ENCODE results near the gene DCST2. TPM values are rescaled to one million over a fixed set of nuclear protein-coding genes. Genes with fewer than 3 reads are reported as not detected.

Gene DCST2
- total and polyA plus RNA-seq, 10 of the 15 experiments (the other 5 are each of a cell fraction or from before 2014, with no cell fraction given) = 0.33 to 0.41 (median 0.36) TPM; not detected in 7

DNA sequence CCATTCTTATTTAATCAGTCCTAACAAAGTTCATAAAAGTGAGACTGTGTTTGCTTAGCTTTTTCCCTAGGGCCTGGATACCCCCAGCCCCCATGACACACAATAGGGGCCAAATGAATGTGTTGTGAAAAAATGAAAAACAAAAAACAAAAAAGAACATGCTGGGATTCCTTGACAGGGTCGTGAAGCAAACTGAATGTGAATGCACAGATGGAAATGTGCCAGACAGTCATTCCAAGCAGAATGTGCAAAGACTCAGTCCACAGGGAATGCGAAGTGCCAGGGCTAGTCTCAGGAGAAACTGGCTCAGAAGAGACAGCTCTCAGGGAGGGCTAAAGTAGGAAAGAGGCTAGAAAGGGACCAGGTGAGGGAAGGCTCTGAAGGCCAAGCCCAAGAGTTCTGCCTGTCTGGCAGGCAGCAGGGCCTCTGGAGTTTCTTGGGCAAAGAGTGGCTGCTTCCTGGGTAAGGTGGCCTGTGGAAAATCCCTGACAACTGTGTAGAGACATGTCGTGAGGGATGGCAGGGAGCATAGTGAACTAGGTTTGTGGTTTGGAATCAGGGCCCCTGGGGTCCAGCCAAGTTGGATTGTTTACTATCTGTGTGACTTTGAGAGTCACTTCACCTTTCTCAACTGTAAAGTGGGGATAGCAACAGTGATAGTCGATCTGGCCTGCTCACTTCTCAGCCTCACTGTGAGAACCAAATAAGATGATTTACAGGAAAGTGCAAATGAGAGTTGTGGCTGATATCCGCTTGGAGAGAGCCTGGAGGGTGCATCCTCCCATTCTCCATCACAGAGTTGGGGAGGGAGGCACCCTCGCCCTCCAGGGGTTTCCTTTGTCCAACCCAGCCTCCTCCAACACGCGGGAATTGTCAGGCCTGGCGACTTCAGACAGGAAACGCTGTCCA, 16.3 kb upstream of the DCST2 start:
- Histone ChIP-seq H2AFZ (ENCODE audit: control insufficient read depth, low read depth, low read length) (peak overlapping the region; percentile 92), H3K4me1 (ENCODE audit: control insufficient read depth, insufficient read depth, low read length) (peaks cover 13% of the 10 kb centered on the region), H3K36me3 (ENCODE audit: control insufficient read depth in 2 of 2, insufficient read depth in 2 of 2, low read length in 1 of 2) (no peaks in the 10 kb centered on the region), H3K9ac (ENCODE audit: control insufficient read depth, insufficient read depth, low read length) (peak overlapping the region; percentile 1; the same call in 1 of the 2 replicates), H4K20me1 (ENCODE audit: control insufficient read depth, insufficient read depth) (no peaks in the 10 kb centered on the region), H3K4me3 (0 out of 2 replicates have a peak overlapping the region, but pooled peaks have one; percentile 79), H3K27me3 (replicated peaks in 1 of 2; ENCODE audit: control insufficient read depth in 2 of 2, insufficient read depth in 2 of 2, low read length in 1 of 2) (no peaks in the 10 kb centered on the region), H3K27ac (ENCODE audit: control insufficient read depth, insufficient read depth) (peak overlapping the region; percentile 15; the same call in 1 of the 2 replicates), H3K79me2 (ENCODE audit: control insufficient read depth, insufficient read depth, low read length) (no peaks in the 10 kb centered on the region; the same call in 1 of the 2 replicates), H3K9me3 (replicated peaks; ENCODE audit: control insufficient read depth, insufficient read depth, low read length) (no peaks in the 10 kb centered on the region), H3K4me2 (ENCODE audit: control insufficient read depth, insufficient read depth) (peak overlapping the region; percentile 69)
- CTCF ChIA-PET = interaction anchor here (1.0 to 3.7 kb wide), 11 partner anchors 8 to 490 kb away, joined by 3 to 27 read pairs (median 9); partner anchors contain the start of genes EFNA3, LENEP and PMVK
- peak; percentile 62 for FAIRE-seq
- ATAC-seq = no peak
- SMC1A ChIA-PET (ENCODE audit: uncharacterized antibody, unreplicated experiment) = interaction anchor here (1.4 kb wide), 2 partner anchors 10 to 28 kb away, joined by 3 to 4 read pairs; no protein-coding TSS in a partner anchor
- POLR2A ChIA-PET = interaction anchor here (1.4 kb wide), 1 partner anchor 109 kb away, joined by 3 read pairs; no protein-coding TSS in a partner anchor
- BruUV-seq (replicated peaks) = no TSS peak
- 20% methylated on average over 8 of the region's 10 CpGs for WGBS (ENCODE audit: insufficient coverage, insufficient replicate concordance, low lambda C conversion rate, missing lambda C conversion rate)
- RAD21 ChIA-PET (ENCODE audit: unreplicated experiment) = interaction anchor here (1.2 to 2.7 kb wide), 3 partner anchors 35 to 98 kb away, joined by 4 to 16 read pairs (median 5); no protein-coding TSS in a partner anchor
- no peak for DNase-seq (ENCODE audit: low read depth, low spot score)
- no peak for TF ChIP-seq POLR2AphosphoS5 (IDR thresholded peaks at IDR 0.05; ENCODE audit: low read length)
- TF ChIP-seq, protein P1, sequence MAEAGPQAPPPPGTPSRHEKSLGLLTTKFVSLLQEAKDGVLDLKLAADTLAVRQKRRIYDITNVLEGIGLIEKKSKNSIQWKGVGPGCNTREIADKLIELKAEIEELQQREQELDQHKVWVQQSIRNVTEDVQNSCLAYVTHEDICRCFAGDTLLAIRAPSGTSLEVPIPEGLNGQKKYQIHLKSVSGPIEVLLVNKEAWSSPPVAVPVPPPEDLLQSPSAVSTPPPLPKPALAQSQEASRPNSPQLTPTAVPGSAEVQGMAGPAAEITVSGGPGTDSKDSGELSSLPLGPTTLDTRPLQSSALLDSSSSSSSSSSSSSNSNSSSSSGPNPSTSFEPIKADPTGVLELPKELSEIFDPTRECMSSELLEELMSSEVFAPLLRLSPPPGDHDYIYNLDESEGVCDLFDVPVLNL (IDR thresholded peaks at IDR 0.05; ENCODE audit: low read depth, low read length) = 0 out of 2 replicates have a peak, but pooled peaks have one; percentile 25
- intact Hi-C loops (cut with micrococcal nuclease; ENCODE audit: unreplicated experiment) = no loop called here
- in situ Hi-C loops (cut with MboI) = no loop called here
